Calu3 (cell line): ENCODE data around the gene PLEKHB2. TPM values are rescaled to one million over a fixed set of nuclear protein-coding genes. Genes with fewer than 3 reads are reported as not detected.

Experiments
- BruUV-seq: library from RNA; stranded (reverse); fragments of 400-500 nt; replicated peaks from 2 replicates; lab custom pipeline; 2021; lab: Mats Ljungman, UMichigan
- CTCF ChIA-PET: fragments of 300-600 bp; sonication (Branson Sonifier 250); formaldehyde crosslinking; loops from one replicate; lab custom pipeline; 2022; ENCODE audit warnings: antibody characterized with exemption; lab: Charles Lee
- DNase-seq: peaks from one replicate; pipeline ENCODE4 v3.0.0; 2022
- H3K27ac Mint-ChIP-seq: one replicate; pipeline ENCODE4 v1.8.0; 2022; ENCODE audit warnings: mixed read lengths; ENCODE audit not compliant: unreplicated experiment
- H3K27me3 Mint-ChIP-seq: one replicate; pipeline ENCODE4 v1.8.0; 2022; ENCODE audit warnings: mixed read lengths; ENCODE audit not compliant: unreplicated experiment
- H3K36me3 Mint-ChIP-seq: one replicate; pipeline ENCODE4 v1.8.0; 2022; ENCODE audit warnings: mild to moderate bottlenecking, moderate library complexity, mixed read lengths; ENCODE audit not compliant: insufficient read depth, unreplicated experiment
- H3K4me1 Mint-ChIP-seq: one replicate; pipeline ENCODE4 v1.8.0; 2022; ENCODE audit warnings: mild to moderate bottlenecking, low read depth, mixed read lengths; ENCODE audit not compliant: unreplicated experiment
- H3K4me3 Mint-ChIP-seq: one replicate; pipeline ENCODE4 v1.8.0; 2022; ENCODE audit warnings: mild to moderate bottlenecking, low read depth, moderate library complexity, mixed read lengths; ENCODE audit not compliant: unreplicated experiment
- H3K9me3 Mint-ChIP-seq: one replicate; pipeline ENCODE4 v1.8.0; 2022; ENCODE audit warnings: low read depth, mixed read lengths; ENCODE audit not compliant: unreplicated experiment
- CTCF ChIP-seq: fragments of 200-600 bp; IDR thresholded peaks from one replicate; pipeline ENCODE4 v1.8.0; 2022; ENCODE audit warnings: antibody characterized with exemption; ENCODE audit not compliant: unreplicated experiment
- intact Hi-C: fragments of 100-400 bp; cut with micrococcal nuclease; formaldehyde crosslinking; loops from one replicate; pipeline ENCODE4 v1.10.0; 2022; ENCODE audit not compliant: unreplicated experiment
- total RNA-seq: library from RNA; stranded (reverse); gene quantifications from 2 replicates; pipeline ENCODE4 v1.2.3, GENCODE V29; 2022

Gene PLEKHB2
- total RNA-seq, 1 experiment from 2014 or later = 113 TPM

GRCh38 chr2:131058214-131058843 lies 46.8 kb upstream of the PLEKHB2 start:
- intact Hi-C loops = no loop called here
- no peak for TF ChIP-seq CTCF
- Mint-ChIP-seq H3K4me1 (no peaks in the 10 kb centered on the region), H3K27me3 (no peaks in the 10 kb centered on the region), H3K27ac (no peak overlapping the region), H3K36me3 (peaks cover 49% of the 10 kb centered on the region), H3K9me3 (no peaks in the 10 kb centered on the region), H3K4me3 (no peak overlapping the region)
- no peak for DNase-seq
- BruUV-seq = no TSS peak
- CTCF ChIA-PET = no interaction called here

GRCh38 chr2:131058920-131059319 lies 46.2 kb upstream of the PLEKHB2 start:
- intact Hi-C loops = no loop called here
- Mint-ChIP-seq H3K27ac (no peak overlapping the region), H3K9me3 (no peaks in the 10 kb centered on the region), H3K27me3 (no peaks in the 10 kb centered on the region), H3K36me3 (peaks cover 46% of the 10 kb centered on the region), H3K4me3 (no peak overlapping the region), H3K4me1 (no peaks in the 10 kb centered on the region)
- no peak for TF ChIP-seq CTCF
- no peak for DNase-seq
- CTCF ChIA-PET = no interaction called here
- no TSS peak for BruUV-seq

GRCh38 chr2:131063501-131064283 lies 41.4 kb upstream of the PLEKHB2 start:
- no peak overlapping the region for H3K27ac Mint-ChIP-seq
- H3K27me3 Mint-ChIP-seq = no peaks in the 10 kb centered on the region
- no peak for TF ChIP-seq CTCF
- CTCF ChIA-PET = no interaction called here
- DNase-seq = no peak
- no peak overlapping the region for H3K4me3 Mint-ChIP-seq
- no peaks in the 10 kb centered on the region for H3K9me3 Mint-ChIP-seq
- no TSS peak for BruUV-seq
- H3K36me3 Mint-ChIP-seq = peaks cover 65% of the 10 kb centered on the region
- peaks cover 23% of the 10 kb centered on the region for H3K4me1 Mint-ChIP-seq
- intact Hi-C loops = no loop called here

- peaks cover 23% of the 10 kb centered on the region for H3K4me1 Mint-ChIP-seq
- no TSS peak for BruUV-seq
- no peaks in the 10 kb centered on the region for H3K9me3 Mint-ChIP-seq
- no peaks in the 10 kb centered on the region for H3K27me3 Mint-ChIP-seq
- CTCF ChIA-PET = no interaction called here
- no peak for TF ChIP-seq CTCF
- DNase-seq = no peak
- H3K27ac Mint-ChIP-seq = no peak overlapping the region
- H3K4me3 Mint-ChIP-seq = no peak overlapping the region
- intact Hi-C loops = no loop called here
- H3K36me3 Mint-ChIP-seq = peaks cover 63% of the 10 kb centered on the region
Measured at GRCh38 chr2:131064589-131065512, 40.3 kb upstream of the PLEKHB2 start.
